MM.1S (cell line): ENCODE measurements around the gene LONRF2.

ENCODE experiments used
- DNase-seq: peaks from one replicate; pipeline ENCODE4 v3.0.0-alpha.2; 2015
- H2AFZ ChIP-seq: fragments of 300-600 bp; sonication (generic); 2 replicates; pipeline ENCODE4 v1.6.0; 2016; ENCODE audit warnings: antibody characterized with exemption, low read length
- H3F3A ChIP-seq: fragments of 300-600 bp; sonication (generic); 2 replicates; pipeline ENCODE4 v1.6.1; 2016; ENCODE audit warnings: mild to moderate bottlenecking, antibody characterized with exemption, low read length, moderate library complexity, mixed read lengths; ENCODE audit not compliant: insufficient read depth
- H3K27ac ChIP-seq: fragments of 300-600 bp; sonication (generic); 2 replicates; pipeline ENCODE4 v1.5.1; 2016; ENCODE audit warnings: mild to moderate bottlenecking, low read length
- H3K27me3 ChIP-seq: fragments of 300-600 bp; sonication (generic); replicated peaks from 2 replicates; pipeline ENCODE4 v1.6.0; 2016; ENCODE audit warnings: low read length; ENCODE audit not compliant: insufficient read depth
- H3K36me3 ChIP-seq: fragments of 300-600 bp; sonication (generic); replicated peaks from 2 replicates; pipeline ENCODE4 v1.6.1; 2016; ENCODE audit warnings: mild to moderate bottlenecking, low read length, mixed read lengths; ENCODE audit not compliant: insufficient read depth
- H3K4me1 ChIP-seq: fragments of 300-600 bp; sonication (generic); 2 replicates; pipeline ENCODE4 v1.6.1; 2016; ENCODE audit warnings: low read length, mixed read lengths
- H3K4me2 ChIP-seq: fragments of 300-600 bp; sonication (generic); 2 replicates; pipeline ENCODE4 v1.6.0; 2016; ENCODE audit warnings: low read depth, low read length
- H3K4me3 ChIP-seq: fragments of 300-600 bp; sonication (generic); 2 replicates; pipeline ENCODE4 v1.5.1; 2016; ENCODE audit warnings: low read length, mixed read lengths
- H3K79me2 ChIP-seq: fragments of 300-600 bp; sonication (generic); 2 replicates; pipeline ENCODE4 v1.6.1; 2016; ENCODE audit warnings: mixed run types, low read length, mixed read lengths
- H3K9ac ChIP-seq: fragments of 300-600 bp; sonication (generic); 2 replicates; pipeline ENCODE4 v1.6.1; 2016; ENCODE audit warnings: low read length, mixed read lengths
- H3K9me2 ChIP-seq: fragments of 300-600 bp; sonication (generic); replicated peaks from 2 replicates; pipeline ENCODE4 v1.6.1; 2016; ENCODE audit warnings: mild to moderate bottlenecking, low read length, mixed read lengths; ENCODE audit not compliant: insufficient read depth
- H3K9me3 ChIP-seq: fragments of 300-600 bp; sonication (generic); replicated peaks from 2 replicates; pipeline ENCODE4 v1.6.1; 2016; ENCODE audit warnings: mild to moderate bottlenecking, low read length, mixed read lengths; ENCODE audit not compliant: insufficient read depth
- H4K20me1 ChIP-seq: fragments of 300-600 bp; sonication (generic); 2 replicates; pipeline ENCODE4 v1.6.1; 2016; ENCODE audit warnings: mild to moderate bottlenecking, low read length, moderate library complexity, mixed read lengths; ENCODE audit not compliant: insufficient read depth
- CTCF ChIP-seq: fragments of 300-600 bp; sonication (generic); IDR thresholded peaks from 2 replicates; pipeline ENCODE4 v1.5.1; 2016; ENCODE audit warnings: antibody characterized with exemption, low read length, mixed read lengths
- EZH2 ChIP-seq: fragments of 300-600 bp; sonication (generic); optimal IDR thresholded peaks from 2 replicates; pipeline ENCODE3; 2017; ENCODE audit warnings: low read depth, mild to moderate bottlenecking, antibody characterized with exemption, low read length, mixed read lengths
- EZH2phosphoT487 ChIP-seq: fragments of 300-600 bp; sonication (generic); IDR thresholded peaks from 2 replicates; pipeline ENCODE4 v1.6.1; 2018; ENCODE audit warnings: antibody characterized with exemption, low read length

LONRF2 gene

GRCh38 chr2:100230754-100231153 is 91.5 kb downstream of the LONRF2 start:
- Histone ChIP-seq H3K27me3 (no peaks in the 10 kb centered on the region), H2AFZ (no peak overlapping the region), H4K20me1 (no peaks in the 10 kb centered on the region), H3K9me3 (no peaks in the 10 kb centered on the region), H3K4me3 (no peak overlapping the region), H3K27ac (no peak overlapping the region), H3K9ac (no peak overlapping the region), H3K4me1 (peaks cover 13% of the 10 kb centered on the region), H3K36me3 (no peaks in the 10 kb centered on the region), H3K79me2 (no peaks in the 10 kb centered on the region), H3K9me2 (no peaks in the 10 kb centered on the region), H3F3A (no peaks in the 10 kb centered on the region), H3K4me2 (no peak overlapping the region)
- DNase-seq = no peak
- TF ChIP-seq CTCF (no peak), EZH2 (no peak), EZH2phosphoT487 (no peak)

- H3K9me3 ChIP-seq = no peaks in the 10 kb centered on the region
- no peaks in the 10 kb centered on the region for H4K20me1 ChIP-seq
- no peaks in the 10 kb centered on the region for H3K9me2 ChIP-seq
- no peaks in the 10 kb centered on the region for H3K27me3 ChIP-seq
- no peak overlapping the region for H3K4me3 ChIP-seq
- no peak overlapping the region for H3K4me2 ChIP-seq
- no peak for DNase-seq
- no peaks in the 10 kb centered on the region for H3F3A ChIP-seq
- no peaks in the 10 kb centered on the region for H3K4me1 ChIP-seq
- H2AFZ ChIP-seq = no peak overlapping the region
- H3K27ac ChIP-seq = no peak overlapping the region
- no peaks in the 10 kb centered on the region for H3K79me2 ChIP-seq
- H3K9ac ChIP-seq = no peak overlapping the region
- TF ChIP-seq EZH2 (no peak), EZH2phosphoT487 (no peak), CTCF (no peak)
- no peaks in the 10 kb centered on the region for H3K36me3 ChIP-seq
Measured at GRCh38 chr2:100228967-100229366, 93.3 kb downstream of the LONRF2 start.

- H3K27ac ChIP-seq = no peak overlapping the region
- no peaks in the 10 kb centered on the region for H4K20me1 ChIP-seq
- no peaks in the 10 kb centered on the region for H3K36me3 ChIP-seq
- no peaks in the 10 kb centered on the region for H3K27me3 ChIP-seq
- no peak for DNase-seq
- H3K9me2 ChIP-seq = no peaks in the 10 kb centered on the region
- H3K79me2 ChIP-seq = no peaks in the 10 kb centered on the region
- TF ChIP-seq EZH2 = no peak
- no peak for TF ChIP-seq EZH2phosphoT487
- no peak for TF ChIP-seq CTCF
- no peaks in the 10 kb centered on the region for H3K4me1 ChIP-seq
- H3K4me2 ChIP-seq = no peak overlapping the region
- no peaks in the 10 kb centered on the region for H3K9me3 ChIP-seq
- no peak overlapping the region for H3K9ac ChIP-seq
- no peak overlapping the region for H3K4me3 ChIP-seq
- no peaks in the 10 kb centered on the region for H3F3A ChIP-seq
- H2AFZ ChIP-seq = no peak overlapping the region
Measured at GRCh38 chr2:100228415-100228814, 93.9 kb downstream of the LONRF2 start.
